Activated CD4-positive, CD25-positive, alpha-beta regulatory T cell treated with anti-CD3 and anti-CD28 coated beads, Interleukin-2, amount 50 U/mL, for 72 hours (primary cell): ENCODE results near the gene GRN.
"Not testable (repeated sequence)": the region's sequence is repeated elsewhere in the genome, so short reads cannot be mapped to it uniquely, and the experiment has no call there.

Source experiments
- DNase-seq: peaks from one replicate; pipeline ENCODE4 v3.0.0; 2021

Gene GRN

DNA sequence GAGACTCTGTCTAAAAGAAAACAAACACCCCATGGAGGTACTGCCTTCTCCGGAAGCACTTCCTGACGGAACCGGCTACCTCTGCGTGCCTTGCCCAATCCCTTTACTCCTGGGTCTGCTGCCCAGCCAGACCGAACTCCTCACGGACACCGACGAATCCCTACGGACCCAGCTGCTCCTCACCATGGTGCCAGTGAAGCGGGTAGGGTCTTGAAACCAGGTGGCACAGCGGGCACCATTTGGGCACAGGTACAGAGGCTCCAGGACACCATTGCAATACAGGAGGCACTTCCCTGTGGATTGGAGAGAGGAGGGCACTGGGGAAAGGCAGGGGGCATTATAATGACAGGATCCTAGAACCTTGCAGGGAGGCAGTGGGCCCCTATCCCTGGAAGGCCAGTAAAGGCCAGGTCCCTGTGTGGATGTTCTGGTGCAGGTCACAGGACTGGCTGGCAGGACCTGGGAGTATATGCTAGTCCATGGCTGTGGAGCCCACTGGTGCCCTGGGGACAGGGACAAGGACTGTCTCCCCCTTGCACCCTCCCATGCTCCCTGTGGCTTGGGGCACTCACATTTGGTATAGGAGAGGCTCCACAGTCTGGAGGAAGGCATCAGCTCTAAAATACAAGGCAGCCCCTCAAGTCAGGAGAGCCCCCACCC is 22.7 kb upstream of the GRN start:
- no peak for DNase-seq

DNA sequence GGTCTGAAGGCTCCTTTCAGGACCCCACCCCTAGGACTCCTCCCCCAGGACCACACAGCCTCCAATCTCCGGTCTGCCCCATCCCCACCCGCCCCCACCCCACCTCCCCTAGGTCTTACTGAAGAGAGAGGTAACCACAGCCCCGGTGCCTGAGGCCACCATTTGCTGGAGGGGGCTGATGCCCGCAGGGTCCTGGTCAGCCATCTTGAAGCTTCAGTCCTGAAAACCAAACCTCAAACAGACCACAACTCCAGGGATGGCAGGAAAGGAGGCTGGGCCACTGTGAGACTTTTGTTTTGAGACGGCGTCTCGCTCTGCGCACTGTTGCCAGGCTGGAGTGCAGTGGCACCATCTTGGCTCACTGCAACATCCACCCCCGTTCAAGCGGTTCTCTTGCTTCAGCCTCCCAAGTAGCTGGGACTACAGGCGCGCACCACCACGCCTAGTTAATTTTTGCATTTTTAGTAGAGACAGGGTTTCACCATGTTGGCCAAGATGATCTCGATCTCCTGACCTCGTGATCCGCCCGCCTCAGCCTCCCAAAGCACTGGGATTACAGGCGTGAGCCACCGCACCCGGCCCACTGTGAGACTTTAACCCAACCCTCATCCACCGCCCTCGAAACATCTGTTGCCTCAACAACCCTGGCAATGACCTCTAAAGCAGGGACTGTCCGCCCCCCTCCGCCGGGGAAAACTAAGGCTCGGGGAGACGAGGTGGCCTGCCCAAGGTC is 21.6 kb upstream of the GRN start:
- DNase-seq, result no peak

DNA sequence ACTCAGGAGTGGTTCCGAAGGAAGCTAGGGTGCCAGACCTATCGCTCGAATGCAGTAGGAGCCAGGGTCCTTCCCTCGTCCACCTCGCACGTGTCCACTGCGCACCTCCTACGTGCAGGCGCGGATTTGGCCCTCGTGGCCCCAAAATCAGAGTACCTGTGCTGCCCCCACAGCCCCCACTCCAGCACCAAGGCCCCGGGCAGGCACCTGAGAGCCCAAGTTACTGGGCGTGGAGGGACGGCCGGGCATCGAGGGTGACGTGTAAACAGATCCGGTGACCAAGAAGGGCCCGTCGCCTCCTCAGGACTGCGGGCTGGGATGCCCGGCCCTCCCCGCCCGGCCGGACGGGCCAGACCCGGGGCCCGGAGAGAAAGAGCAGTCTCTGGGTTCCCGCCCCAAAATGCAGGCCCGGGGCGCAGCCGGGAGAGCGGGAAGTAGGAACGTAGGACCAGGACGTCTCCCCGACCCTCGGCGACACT is 21.0 kb upstream of the GRN start:
- no peak for DNase-seq

DNA sequence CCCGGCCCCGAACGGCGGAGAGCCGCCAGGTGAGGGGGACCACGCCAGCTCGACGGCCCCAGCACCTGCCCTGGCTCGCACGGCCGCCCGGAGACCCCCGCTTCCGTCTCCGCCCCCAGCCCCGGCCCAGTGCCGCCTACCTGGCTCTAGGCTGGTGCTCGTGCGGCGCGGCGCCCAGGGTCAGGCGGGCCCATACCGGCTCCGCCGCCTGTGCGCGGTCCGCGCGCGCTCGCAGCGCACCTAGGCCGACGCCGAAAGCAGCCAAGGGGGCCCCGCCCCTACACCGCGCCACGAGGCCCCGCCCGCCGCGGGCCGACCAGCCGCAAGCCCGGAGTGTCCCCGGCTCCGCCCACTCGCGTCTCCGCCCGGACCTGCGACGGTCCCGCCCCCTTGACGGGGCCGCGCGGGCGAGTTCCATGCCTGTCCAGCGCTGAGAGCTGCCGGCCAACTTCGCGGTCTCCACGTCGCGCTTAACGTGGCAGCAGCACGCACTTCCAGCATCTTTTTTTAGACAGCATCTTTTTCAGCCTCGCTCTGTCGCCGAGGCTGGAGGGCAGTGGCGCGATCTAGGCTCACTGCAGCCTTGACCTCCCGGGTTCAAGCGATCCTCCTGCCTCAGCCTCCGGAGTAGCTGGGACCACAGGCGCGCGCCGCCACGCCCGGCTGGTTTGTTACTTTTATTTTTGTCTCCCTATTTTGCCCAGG is 20.4 kb upstream of the GRN start, which contains the start of gene SLC25A39:
SLC25A39 (minus strand) TSS at position 253 of the 705 bp plus-strand sequence. CDS start 1,261 bp downstream, outside the sequence.
- peak; percentile 98 for DNase-seq

GRCh38 chr17:44326861-44327444 is 18.1 kb upstream of the GRN start:
- peak; percentile 78 for DNase-seq

GRCh38 chr17:44327715-44328449 is 17.2 kb upstream of the GRN start:
- no peak for DNase-seq

GRCh38 chr17:44329516-44329915 is 15.6 kb upstream of the GRN start:
- not testable (repeated sequence) for DNase-seq

GRCh38 chr17:44330263-44330662 is 14.8 kb upstream of the GRN start:
- not testable (repeated sequence) for DNase-seq

DNA sequence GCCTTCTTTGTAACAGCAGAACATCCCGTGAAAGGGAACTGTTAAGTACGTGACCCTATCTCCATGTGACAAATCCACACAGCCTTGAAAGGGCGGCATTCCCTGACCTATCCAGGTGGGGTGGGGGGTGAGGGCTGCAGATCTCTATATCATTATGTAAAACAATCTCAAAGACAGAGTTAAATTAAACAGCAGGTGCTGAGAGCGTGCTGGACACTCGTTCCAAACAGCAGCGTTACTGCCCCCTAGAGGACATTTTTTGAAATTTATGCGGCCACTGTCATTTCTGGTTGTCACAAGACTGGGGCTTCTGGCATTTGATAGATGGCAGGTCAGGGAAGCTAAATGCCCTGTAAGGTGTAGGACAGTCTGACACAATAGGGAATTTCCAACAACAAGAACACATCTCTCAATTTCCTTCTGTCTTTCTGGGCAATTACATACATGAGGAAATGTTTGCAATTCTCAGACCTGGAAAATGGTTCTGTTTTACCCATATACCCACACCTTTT is 13.8 kb upstream of the GRN start:
- DNase-seq, result peak; percentile 66

DNA sequence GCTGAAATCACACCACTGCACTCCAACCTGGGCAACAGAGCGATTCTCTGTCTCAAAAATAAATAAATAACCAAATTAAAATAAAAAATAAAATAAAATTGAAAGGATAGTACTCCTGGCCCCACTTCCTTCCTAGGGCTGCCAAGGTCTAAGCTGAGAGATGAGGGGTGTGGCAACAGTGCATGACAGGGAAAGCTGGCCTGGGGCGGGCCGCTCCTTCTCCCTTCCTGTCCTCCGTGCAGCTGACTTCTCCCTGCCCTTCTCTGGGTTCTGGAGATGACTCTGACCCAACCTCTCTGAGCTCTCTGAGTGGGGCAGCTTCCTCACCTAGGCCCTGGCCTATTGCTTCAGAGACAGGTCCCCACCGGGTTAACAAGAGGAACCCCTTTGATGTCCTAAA is 11.7 kb upstream of the GRN start:
- no peak for DNase-seq

GRCh38 chr17:44334315-44334714 is 10.8 kb upstream of the GRN start:
- no peak for DNase-seq

GRCh38 chr17:44334727-44335126 is 10.4 kb upstream of the GRN start:
- no peak for DNase-seq

- no peak for DNase-seq
Observed at GRCh38 chr17:44335564-44335963, 9.5 kb upstream of the GRN start.

DNA sequence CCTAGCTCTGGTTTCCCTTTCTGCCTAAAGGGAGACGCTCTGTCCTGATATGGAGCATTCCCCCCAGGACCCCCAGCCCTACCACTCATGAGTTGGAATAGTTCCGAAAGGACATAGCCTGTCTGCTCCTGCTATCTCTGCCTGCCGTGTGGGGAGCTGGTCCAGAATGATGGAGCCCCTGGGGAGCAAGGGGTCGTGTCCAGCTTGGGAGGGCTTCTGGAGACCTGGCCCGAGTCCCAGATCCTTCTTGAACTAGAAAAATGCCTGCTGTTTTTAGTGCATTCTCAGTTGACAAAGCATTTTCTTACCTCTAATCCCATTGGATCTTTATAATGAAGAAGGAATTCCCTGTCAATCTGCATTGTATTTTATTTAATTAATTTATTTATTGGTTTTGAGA is 9.1 kb upstream of the GRN start:
- DNase-seq, result no peak

DNA sequence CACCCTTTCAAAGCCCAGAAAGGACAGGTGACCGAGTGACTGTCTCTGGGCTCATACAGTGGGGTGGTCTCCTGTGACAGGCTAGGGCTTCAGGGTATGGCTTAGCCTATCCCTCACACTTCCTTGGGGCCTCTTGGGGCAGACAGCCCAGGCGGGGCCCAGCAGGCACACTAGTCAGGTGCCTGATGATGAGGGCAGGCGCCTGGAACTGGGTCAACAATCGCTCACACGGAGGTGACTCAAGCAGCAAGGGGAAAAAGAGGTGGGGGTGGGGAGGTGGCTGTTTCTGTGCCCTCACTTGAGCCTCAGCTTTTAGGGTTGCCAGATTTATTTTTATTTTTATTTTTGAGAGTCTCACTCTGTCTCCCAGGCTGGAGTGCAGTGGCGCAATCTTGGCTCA is 6.4 kb upstream of the GRN start:
- DNase-seq, result no peak

- not testable (repeated sequence) for DNase-seq
Observed at GRCh38 chr17:44340553-44340952, 4.5 kb upstream of the GRN start.

GRCh38 chr17:44343510-44344209 is 1.4 kb upstream of the GRN start:
- DNase-seq, result no peak

DNA sequence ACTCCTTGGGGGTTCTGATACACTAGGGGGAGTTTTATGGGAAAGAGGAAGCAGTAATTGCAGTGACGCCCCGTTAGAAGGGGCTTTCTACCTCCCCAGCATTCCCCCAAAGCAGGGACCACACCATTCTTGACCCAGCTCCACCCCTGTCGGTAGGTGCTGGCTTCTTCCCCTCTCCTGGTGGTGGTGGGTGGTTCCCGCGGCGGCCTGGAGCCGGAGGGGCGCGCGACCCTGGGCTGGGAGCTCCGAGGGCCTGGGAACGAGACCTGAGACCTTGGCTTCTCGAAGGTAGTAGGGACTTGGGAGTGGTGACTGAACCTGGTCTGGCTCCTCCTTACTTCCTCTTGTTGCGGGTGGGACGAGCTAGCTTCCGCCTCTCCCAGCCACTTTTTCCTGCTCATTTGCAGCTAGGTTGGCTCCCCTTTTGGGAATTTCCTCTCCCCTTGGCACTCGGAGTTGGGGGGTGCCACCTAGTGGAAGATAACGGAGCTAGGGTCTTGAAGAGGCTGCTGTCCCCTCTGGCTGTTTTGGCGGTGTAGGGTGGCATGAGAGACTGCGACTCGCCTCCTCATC is 438 bp downstream of the GRN start:
- DNase-seq, result no peak

- DNase-seq, result no peak
Observed at GRCh38 chr17:44346064-44346844, 1.2 kb downstream of the GRN start.
